ES-I3 (cell line): ENCODE results near the gene CSF3R.
"Not testable (repeated sequence)": the region's sequence is repeated elsewhere in the genome, so short reads cannot be mapped to it uniquely, and the experiment has no call there.

Experiments
- H3K36me3 ChIP-seq: 2 replicates; pipeline ENCODE4 v1.6.1; 2013; ENCODE audit warnings: mild to moderate bottlenecking, low read length, control low read depth, moderate library complexity; ENCODE audit not compliant: insufficient read depth
- H3K4me1 ChIP-seq: 2 replicates; pipeline ENCODE4 v1.6.1; 2013; ENCODE audit warnings: mild to moderate bottlenecking, control low read depth, low read length; ENCODE audit not compliant: insufficient read depth
- H3K9ac ChIP-seq: 2 replicates; pipeline ENCODE4 v1.6.1; 2013; ENCODE audit warnings: low read depth, mild to moderate bottlenecking, low read length, moderate library complexity
- H3K9me3 ChIP-seq: 2 replicates; pipeline ENCODE4 v1.6.1; 2013; ENCODE audit warnings: mild to moderate bottlenecking, low read length, moderate library complexity; ENCODE audit not compliant: control insufficient read depth, insufficient read depth

CSF3R gene

DNA sequence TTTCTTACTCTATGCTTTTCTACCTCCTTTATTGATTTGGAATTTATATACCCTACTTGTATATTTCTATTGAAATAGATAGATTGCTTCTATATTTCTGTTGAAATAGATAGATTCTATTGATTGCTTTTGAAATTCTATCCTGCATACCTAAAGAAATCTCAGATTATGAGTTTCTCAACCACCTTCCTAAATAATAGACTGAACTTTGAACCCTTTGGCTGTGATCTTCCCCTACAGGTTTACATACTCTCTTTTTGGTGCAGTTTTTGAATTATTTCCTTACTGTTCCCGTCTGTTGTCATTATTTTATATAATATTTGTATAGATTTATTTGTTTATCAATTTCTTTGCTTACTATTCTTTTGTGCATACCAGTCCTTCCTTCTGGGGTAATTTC lies 20.4 kb upstream of the CSF3R start:
- H3K36me3 ChIP-seq: no peaks in the 10 kb centered on the region
- no peak overlapping the region for H3K9ac ChIP-seq
- H3K4me1 ChIP-seq: no peaks in the 10 kb centered on the region
- H3K9me3 ChIP-seq: no peaks in the 10 kb centered on the region

DNA sequence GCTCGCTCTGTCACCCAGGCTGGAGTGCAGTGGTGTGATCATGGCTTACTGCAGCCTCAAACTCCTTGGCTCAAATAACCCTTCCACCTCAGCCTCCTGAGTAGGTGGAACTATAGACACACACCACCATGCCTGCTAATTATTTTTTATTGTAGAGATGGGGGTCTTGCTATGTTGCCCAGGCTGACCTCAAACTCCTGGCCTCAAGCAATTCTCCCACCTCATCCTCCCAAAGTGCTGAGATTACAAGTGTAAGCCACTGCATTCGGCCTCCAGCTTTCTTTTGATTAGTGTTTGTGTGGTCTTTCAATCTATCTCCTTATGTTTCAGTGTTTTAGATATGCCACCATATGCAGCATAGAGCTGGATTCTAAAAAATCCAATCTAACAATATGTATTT lies 19.9 kb upstream of the CSF3R start:
- Histone ChIP-seq H3K4me1 (no peaks in the 10 kb centered on the region), H3K36me3 (no peaks in the 10 kb centered on the region), H3K9me3 (no peaks in the 10 kb centered on the region), H3K9ac (no peak overlapping the region)

DNA sequence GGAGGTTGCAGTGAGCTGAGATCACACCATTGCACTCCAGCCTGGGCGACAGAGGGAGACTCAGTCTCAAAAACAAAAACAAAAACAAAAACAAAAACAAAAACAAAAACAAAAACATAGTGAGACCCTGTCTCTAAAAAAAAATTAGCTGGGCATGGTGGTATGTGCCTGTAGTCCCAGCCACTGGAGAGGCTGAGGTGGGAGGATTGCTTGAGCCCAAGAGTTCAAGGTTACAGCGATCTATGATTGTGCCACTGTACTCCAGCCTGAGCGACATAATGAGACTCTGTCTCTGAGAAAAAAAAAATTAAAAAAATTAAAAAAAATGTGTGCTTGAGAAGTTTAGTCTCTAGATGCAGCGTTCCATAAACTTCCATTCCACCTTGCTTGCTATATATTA lies 19.2 kb upstream of the CSF3R start:
- H3K36me3 ChIP-seq, H3K9me3 ChIP-seq, H3K4me1 ChIP-seq, H3K9ac ChIP-seq: not testable (repeated sequence)

DNA sequence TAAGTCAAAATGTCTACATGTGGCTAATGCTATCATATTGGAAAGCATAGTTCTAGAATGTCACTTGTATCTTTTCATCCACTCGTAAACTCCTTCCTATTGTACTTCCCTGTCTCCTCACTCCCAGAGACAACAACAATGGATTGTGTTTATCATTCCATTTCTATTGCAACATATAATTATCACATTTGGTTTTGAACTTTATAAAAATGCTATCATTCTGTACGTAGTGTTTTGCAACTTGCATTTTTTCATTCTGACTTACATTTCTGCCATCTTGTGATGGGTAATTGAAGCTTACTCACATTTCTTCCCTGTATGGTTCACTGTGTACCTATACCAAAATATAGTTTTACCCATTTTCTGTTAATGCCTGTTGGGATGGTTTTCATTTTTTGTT lies 14.5 kb upstream of the CSF3R start:
- H3K9ac ChIP-seq: no peak overlapping the region
- H3K4me1 ChIP-seq: no peaks in the 10 kb centered on the region
- H3K9me3 ChIP-seq: no peaks in the 10 kb centered on the region
- H3K36me3 ChIP-seq: no peaks in the 10 kb centered on the region

DNA sequence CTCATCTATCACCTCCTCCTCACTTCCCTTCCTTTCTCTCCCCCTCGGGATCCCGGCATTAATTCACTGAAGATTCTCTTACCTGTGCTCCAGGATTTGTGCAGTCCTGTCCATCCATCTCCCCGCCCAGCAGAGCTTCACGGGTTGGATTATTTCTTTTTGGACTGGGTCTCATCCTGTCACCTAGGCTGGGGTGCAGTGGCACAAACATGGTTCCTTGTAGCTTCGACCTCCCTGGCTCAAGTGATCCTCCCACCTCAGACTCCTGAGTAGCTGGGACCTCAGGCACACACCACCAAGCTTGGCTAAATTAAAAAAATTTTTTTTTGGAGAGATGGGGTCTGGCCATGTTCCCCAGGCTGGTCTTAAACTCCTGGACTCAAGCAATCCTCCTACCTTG lies 12.3 kb upstream of the CSF3R start:
- no peaks in the 10 kb centered on the region for H3K36me3 ChIP-seq
- H3K9me3 ChIP-seq: no peaks in the 10 kb centered on the region
- no peak overlapping the region for H3K9ac ChIP-seq
- H3K4me1 ChIP-seq: no peaks in the 10 kb centered on the region

DNA sequence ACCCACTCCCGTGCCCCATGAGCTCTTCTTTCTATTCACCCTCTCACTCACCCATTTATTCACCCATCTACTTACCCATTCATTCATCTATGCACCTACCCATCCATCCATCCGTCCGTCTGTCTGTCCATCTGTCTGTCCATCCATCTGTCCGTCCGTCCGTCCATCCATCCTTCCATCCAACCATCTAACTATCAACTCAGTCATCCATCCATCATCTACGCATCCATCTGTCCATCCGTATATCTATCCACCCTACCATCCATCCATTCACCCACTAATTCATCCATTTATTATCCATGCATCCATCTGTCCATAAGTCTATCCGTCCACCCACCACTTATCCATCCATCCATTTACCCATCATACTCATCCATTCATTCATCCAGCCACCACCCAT lies 10.8 kb upstream of the CSF3R start:
- no peaks in the 10 kb centered on the region for H3K9me3 ChIP-seq
- H3K9ac ChIP-seq: no peak overlapping the region
- no peaks in the 10 kb centered on the region for H3K4me1 ChIP-seq
- H3K36me3 ChIP-seq: no peaks in the 10 kb centered on the region

DNA sequence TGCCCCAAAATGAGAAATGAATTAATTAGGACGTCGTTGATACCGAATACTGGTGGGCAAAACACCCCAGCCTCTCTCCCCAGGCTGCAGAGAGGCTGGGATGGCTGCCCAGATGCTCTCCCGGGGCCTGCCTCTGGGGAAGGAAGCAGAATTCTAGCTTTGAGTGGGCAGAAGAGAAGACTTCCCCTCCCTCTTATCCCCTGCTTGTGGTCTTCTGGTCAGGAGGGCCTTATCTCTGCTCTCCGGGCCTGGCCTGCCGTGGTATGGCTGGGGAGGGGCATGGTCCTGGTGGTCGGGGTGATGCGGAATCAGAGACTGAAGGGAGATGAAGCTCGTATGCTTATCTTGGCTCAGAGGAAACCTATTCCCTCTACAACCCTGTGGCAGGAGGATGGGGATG lies 9.8 kb upstream of the CSF3R start:
- H3K4me1 ChIP-seq: no peaks in the 10 kb centered on the region
- no peaks in the 10 kb centered on the region for H3K9me3 ChIP-seq
- H3K9ac ChIP-seq: no peak overlapping the region
- H3K36me3 ChIP-seq: no peaks in the 10 kb centered on the region

DNA sequence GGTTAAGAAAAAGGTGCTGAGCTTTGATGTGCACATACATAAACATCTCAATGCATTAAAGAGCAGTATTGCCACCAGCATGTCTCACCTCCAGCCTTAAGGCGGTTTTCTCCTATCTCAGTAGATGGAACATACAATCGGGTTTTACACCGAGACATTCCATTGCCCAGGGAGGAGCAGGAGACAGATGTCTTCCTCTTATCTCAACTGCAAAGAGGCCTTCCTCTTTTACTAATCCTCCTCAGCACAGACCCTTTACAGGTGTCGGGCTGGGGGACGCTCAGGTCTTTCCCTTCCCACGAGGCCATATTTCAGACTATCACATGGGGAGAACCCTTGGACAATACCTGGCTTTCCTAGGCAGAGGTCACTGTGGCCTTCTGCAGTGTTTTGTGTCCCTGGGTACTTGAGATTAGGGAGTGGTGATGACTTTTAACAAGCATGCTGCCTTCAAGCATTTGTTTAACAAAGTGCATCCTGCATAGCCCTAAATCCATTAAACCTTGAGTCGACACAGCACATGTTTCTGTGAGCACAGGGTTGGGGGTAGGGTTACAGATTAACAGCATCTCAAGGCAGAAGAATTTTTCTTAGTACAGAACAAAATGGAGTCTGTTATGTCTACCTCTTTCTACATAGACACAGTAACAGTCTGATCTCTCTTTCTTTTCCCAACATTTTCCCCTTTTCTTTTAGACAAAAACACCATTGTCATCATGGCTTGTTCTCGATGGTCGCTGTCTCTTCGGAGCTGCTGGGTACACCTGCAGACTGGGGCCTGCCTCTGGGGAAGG lies 6.7 kb upstream of the CSF3R start:
- H3K9ac ChIP-seq, H3K36me3 ChIP-seq, H3K9me3 ChIP-seq, H3K4me1 ChIP-seq: not testable (repeated sequence)

DNA sequence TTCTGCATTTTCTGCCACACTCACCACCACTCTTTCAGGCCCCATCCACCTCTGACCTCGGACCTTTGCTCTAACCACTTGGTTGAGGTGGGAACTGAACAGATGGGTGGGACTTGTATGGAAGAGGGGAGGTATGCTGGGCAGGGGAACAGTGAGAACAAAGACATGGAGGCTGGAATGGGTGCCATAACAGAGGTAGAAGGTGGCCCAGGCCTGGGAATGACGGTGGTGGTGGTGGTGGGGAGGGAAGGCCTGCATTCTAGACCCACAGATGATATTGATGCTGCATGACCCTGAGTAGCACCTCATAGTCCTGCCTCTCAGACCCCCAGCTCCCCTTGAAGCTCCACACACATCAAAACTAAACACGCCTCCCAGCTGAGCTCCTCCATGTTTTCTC lies 5.2 kb upstream of the CSF3R start:
- Histone ChIP-seq H3K9ac (no peak overlapping the region), H3K36me3 (no peaks in the 10 kb centered on the region), H3K4me1 (no peaks in the 10 kb centered on the region), H3K9me3 (no peaks in the 10 kb centered on the region)

DNA sequence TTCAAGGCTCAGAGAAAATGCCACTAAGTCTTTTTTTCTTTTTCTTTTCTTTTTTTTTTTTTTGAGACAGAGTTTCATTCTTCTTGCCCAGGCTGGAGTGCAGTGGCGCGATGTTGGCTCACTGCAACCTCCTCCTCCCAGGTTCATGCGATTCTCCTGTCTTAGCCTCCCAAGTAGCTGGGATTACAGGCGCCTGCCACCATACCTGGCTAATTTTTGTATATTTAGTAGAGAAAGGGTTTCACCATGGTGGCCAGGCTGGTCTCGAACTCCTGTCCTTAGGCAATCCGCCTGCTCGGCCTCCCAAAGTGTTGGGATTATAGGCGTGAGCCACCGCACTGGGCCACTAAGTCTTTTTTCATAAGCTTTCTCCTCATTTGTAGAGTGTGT lies 4.6 kb upstream of the CSF3R start:
- not testable (repeated sequence) for H3K36me3 ChIP-seq, H3K9me3 ChIP-seq, H3K4me1 ChIP-seq, H3K9ac ChIP-seq

DNA sequence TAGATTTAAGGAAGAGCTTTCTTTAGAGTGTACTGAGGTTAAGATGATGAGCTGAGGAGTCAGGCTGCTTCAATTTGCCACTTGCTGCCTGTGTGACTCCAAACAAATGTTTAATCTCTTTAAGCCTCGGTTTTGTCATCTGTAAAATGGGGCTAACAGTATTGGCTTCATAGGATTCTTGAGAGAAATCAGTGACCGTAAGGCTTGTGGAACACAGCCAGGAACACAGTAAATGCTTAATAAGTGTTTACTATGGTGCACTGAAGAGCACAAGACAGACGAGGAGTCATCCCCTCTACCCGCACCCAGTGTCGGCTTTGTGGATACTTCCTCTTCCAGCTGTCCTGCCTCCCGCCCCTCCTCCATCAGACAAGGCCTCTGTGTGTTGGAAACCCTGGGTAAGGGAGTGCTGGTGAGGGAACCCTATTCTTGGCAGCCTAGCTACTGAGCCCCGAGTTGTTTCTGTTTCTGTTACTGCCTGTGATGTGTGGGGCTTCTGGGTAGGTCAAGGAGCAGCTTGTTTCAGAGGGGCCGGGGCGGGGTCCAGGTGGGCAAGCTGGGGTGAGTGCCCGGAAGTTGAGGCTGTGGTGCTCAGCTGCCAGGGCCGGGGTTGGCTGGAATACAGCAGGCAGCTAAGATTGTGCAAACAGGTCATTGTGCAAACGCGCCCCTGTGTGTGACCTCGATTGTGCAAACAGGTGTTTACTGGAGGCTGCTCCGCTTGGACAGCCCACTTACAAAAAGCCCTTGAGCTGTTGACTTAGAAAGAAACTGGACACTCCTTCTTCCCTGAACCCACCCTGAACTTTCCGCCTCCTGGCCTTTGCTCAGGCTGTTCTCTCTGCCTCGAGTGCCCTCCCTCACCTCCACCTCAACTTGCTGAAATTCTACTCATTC lies 4.0 kb upstream of the CSF3R start:
- Histone ChIP-seq H3K4me1 (peaks cover 6% of the 10 kb centered on the region; the same call in 1 of the 2 replicates), H3K36me3 (no peaks in the 10 kb centered on the region), H3K9me3 (no peaks in the 10 kb centered on the region), H3K9ac (no peak overlapping the region)

DNA sequence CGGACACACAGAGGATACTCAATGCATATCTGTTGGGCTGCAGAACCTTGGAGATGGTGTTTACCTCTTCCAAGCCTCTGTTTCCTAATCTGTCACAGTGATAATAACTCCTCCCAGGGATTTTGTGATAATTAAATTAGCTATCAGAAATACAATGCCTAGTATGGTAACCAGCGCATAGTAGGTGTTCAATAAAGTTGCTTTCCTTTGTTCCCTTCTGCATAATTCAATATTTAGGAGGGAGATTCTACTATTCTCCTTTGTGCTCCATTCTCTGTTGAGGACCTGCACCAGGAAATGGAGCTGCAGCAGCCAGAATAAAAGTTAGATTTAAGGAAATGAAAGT lies 3.4 kb upstream of the CSF3R start:
- H3K36me3 ChIP-seq: no peaks in the 10 kb centered on the region
- peaks cover 9% of the 10 kb centered on the region; the same call in 1 of the 2 replicates for H3K4me1 ChIP-seq
- H3K9ac ChIP-seq: no peak overlapping the region
- no peaks in the 10 kb centered on the region for H3K9me3 ChIP-seq

DNA sequence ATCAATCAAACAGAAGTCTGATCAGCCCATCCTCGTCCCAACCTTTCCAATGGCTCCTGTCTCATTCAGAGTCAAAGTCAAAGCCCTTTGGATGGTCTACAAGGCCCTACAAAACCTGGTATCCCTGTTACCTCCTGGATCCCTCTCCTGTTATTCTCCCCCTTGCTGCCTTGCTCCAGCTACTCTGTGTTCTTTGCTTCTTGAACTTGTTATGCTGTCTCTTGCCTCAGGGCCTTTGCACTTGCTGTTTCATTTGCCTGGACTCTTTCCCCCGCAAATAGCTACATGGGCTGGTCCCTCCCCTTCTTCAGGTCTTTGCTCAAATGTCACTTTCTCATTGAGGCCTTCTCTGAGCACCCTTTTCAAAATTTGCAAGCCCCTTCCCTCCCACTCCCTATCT lies 1.4 kb upstream of the CSF3R start:
- no peaks in the 10 kb centered on the region for H3K36me3 ChIP-seq
- H3K9me3 ChIP-seq: no peaks in the 10 kb centered on the region
- no peak overlapping the region for H3K9ac ChIP-seq
- peaks cover 9% of the 10 kb centered on the region; the same call in 1 of the 2 replicates for H3K4me1 ChIP-seq

DNA sequence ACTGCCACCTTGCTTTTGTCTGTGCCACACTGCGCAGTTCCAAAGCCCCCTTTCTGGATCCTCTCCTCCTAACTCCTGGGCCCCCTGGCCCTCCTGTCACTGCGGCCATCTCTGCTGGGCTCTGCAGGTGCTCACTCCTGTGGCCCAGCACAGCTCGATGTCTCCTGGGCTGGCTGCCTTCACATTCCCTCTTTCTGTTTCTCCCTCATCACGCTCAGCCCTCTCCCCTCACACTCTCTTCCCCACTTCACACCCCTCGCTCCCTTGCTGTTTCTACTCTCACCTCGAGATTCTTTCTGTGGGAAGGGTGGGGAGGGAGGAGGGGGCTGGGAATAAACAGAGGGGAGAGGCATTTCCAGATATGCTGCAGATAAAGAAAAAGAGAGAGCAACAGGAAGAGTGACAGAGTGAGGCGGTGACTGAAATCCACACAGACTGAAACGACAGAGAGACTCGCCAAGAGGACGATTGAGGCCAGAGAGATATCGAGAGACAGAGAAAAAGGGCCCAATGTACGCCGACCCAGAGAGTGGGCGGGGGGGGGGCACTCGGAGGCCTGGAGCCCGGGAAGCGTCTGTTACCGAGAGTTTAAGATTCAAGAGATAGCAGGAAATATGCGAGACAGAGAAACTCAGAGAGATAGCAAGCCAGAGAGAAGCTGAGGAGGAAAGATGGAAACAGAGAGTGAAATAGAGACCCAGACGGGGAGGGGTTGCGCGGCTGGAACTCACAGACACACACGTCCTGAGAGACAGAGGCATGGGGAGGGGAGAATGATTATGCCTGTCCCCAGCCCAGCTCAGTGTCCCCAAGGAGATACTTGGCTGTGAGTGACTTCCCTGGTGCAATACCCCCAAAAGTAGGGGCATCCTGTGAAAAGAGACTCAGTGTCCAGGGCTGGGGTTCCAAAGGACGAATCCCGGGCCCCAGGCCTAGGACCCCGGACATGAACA lies 666 bp downstream of the CSF3R start:
- H3K36me3 ChIP-seq: no peaks in the 10 kb centered on the region
- no peaks in the 10 kb centered on the region for H3K9me3 ChIP-seq
- H3K4me1 ChIP-seq: peaks cover 9% of the 10 kb centered on the region; the same call in 1 of the 2 replicates
- no peak overlapping the region for H3K9ac ChIP-seq
